Adrenal gland (tissue), 5 donors: ENCODE results near the gene ISOC1.

Experiments
- POLR2A ChIP-seq, 2 donors: fragments of 450-650 bp; IDR thresholded peaks; one replicate each; pipeline ENCODE4 v1.6.1; 2017; ENCODE audit warnings: antibody characterized with exemption in 2 of 2, mild to moderate bottlenecking in 2 of 2, moderate library complexity in 1 of 2
- TF ChIP-seq, protein P1 (sequence below), 6 experiments: fragments of 450-650 bp in 4 of 6; fragments of 200-600 bp in 2 of 6; sonication (generic) in 1 of 6; IDR thresholded peaks; 1 replicate in 5 of 6; 2 replicates in 1 of 6; pipeline versions ENCODE4 v1.5.1 to v1.8.0; 2016 to 2021; ENCODE audit warnings: antibody characterized with exemption in 6 of 6, mild to moderate bottlenecking in 2 of 6, moderate library complexity in 1 of 6
- donor health status: DM: no; HTN: no; CAD: no.

GRCh38 chr5:129067745-129068144, 26.8 kb upstream of the ISOC1 start:
- TF ChIP-seq, protein P1, sequence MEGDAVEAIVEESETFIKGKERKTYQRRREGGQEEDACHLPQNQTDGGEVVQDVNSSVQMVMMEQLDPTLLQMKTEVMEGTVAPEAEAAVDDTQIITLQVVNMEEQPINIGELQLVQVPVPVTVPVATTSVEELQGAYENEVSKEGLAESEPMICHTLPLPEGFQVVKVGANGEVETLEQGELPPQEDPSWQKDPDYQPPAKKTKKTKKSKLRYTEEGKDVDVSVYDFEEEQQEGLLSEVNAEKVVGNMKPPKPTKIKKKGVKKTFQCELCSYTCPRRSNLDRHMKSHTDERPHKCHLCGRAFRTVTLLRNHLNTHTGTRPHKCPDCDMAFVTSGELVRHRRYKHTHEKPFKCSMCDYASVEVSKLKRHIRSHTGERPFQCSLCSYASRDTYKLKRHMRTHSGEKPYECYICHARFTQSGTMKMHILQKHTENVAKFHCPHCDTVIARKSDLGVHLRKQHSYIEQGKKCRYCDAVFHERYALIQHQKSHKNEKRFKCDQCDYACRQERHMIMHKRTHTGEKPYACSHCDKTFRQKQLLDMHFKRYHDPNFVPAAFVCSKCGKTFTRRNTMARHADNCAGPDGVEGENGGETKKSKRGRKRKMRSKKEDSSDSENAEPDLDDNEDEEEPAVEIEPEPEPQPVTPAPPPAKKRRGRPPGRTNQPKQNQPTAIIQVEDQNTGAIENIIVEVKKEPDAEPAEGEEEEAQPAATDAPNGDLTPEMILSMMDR (IDR thresholded peaks at IDR 0.05): no peak
- no peak for TF ChIP-seq POLR2A (IDR thresholded peaks at IDR 0.05)
